ENCODE results near the gene FIBCD1.

GRCh38 chr9:130927995-130928900 lies 10.8 kb downstream of the FIBCD1 start:
- no peak for TF ChIP-seq CTCF (IDR thresholded peaks at IDR 0.05; ENCODE audit: insufficient read depth, low read depth, low read length)
- no peak for TF ChIP-seq EZH2 (IDR thresholded peaks at IDR 0.05; ENCODE audit: insufficient read depth, low read length)

All from astrocyte (in vitro differentiated cells and primary cell).